HG03354 (cell line): ENCODE results near the gene LAMA1.

Experiments
- ATAC-seq: cut with Tn5 transposase; IDR thresholded peaks from one replicate; pipeline ENCODE4 v1.9.1; 2021; ENCODE audit warnings: mild to moderate bottlenecking; ENCODE audit not compliant: unreplicated experiment, poor library complexity, severe bottlenecking

The LAMA1 gene

DNA sequence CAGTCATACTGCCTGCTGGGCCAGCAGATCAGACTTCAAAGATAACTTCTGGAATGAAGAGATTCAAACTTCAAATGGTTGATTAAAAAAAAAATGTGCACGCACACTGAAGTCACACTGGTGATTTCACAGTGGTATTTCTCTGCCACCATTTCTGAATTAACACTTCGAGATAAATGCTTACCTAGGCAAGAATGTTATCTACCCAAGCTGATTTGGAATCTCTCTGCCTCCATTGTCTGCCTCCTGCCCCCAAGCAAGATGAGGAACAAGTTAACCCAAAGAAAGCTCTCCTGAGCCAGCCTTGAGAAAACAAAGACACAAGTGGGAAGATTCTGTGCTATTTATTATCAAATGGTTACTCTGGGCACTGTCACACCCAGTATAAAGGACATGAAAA is 6.5 kb downstream of the LAMA1 start:
- no peak for ATAC-seq

DNA sequence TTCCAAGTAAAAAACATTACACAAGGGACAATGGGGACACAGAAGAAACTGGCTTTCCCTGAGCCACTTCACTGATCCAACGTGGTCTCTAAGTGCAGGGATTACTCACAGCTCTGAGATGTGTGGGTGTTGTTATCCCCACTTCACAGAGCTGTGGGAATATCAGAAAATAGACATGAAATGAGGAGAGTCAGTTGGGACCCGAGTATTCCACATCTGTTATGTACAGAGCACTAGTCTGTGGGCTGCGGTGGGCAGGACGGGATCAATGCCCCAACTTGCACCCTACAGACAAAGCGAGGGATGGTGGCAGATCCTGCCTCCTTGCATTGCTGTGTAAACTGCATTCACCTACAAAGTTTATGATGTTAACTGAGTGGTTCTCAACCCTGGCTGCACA is 11.7 kb downstream of the LAMA1 start:
- ATAC-seq: no peak

DNA sequence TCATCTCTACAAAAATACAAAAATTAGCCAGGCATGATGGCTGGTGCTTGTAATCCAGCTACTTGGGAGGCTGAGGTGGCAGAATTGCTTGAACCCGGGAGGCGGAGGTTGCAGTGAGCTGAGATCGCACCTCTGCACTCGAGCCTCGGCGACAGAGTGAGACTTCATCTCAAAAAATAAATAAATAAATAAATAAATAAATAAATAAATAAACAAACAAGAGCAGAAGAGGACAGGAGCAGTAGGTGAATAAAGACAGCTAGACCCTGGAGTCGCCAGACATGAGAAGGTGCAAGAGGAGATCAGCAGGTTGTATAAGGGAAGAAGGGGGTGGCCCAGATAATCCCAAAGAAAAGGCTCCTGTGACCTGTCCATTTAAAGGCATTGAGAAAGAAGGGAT is 12.3 kb downstream of the LAMA1 start:
- no peak for ATAC-seq

DNA sequence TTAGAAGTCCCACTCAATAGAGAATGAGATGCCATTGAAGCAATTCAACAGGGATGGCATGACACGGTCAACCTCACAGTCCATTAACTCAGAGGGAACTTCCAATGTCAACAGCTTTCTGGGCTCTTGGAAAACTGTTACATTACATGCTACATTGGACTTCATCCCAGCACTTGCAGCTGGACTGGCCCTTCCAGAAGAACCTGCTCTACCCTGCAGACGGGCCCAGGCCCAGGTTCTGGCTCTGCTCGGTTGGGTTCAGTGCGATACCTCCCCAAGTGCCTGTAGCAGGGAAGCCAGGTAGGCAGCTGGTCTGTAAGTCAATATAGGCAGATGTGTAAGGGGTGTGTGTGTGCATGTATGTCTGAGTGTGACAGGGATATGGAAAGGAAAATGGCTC is 12.9 kb downstream of the LAMA1 start:
- no peak for ATAC-seq

DNA sequence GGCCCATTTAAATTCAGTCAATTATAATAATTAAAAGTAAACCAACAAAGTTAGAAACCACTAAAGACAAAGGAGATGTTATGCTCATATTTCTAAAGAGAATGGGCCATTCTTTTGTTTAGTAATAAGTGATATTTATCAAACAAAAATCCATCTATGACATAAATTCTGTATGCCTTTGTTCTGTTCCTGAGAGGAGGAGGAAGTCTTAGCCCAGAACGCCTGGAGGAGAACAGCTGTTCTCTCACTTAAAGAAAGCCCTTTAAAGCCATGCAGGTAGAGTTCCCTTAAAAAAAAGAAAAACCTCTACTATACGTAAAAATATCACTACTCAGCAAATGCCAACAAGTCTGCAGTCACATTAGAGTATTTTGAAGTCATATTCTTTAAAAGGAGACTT is 15.5 kb downstream of the LAMA1 start:
- no peak for ATAC-seq

DNA sequence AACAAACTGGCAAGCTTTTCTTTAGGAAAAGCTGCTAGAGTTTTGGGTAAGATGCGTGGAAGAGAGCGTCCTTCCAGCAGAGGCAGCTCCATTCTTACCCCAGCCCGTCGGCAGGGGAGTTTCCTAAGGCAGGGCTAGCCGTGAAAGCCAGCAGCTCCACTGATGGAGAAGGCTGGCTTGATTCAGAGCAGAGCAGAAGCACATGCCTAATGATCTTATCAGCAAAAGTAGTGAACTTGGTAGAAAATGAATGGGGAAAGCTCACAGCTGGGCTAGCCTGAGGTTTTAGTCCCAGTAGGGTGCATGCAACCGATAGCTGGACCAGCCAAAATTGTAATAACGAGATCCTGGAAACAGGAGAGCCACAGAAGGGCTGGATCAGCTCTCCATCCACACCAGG is 20.8 kb downstream of the LAMA1 start:
- ATAC-seq: no peak

DNA sequence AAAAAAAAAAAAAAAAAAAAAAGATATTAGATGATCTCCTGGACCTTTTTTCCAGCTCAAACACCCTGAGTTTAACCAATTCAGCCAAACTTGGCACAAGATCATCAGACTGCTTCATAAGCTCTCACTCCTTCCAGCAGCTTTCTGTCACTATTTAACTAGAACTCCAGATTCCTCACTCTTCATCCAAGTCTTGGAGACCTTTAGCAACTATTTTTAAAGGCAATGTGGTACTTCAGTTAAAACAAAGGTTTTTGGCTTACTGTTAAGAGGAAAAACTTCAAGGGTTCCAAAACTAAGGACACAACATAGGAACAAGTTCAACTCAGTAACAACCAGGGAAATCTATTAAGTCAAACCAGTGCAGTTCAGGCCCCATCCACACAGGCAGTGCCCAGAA is 23.2 kb downstream of the LAMA1 start:
- no peak for ATAC-seq

DNA sequence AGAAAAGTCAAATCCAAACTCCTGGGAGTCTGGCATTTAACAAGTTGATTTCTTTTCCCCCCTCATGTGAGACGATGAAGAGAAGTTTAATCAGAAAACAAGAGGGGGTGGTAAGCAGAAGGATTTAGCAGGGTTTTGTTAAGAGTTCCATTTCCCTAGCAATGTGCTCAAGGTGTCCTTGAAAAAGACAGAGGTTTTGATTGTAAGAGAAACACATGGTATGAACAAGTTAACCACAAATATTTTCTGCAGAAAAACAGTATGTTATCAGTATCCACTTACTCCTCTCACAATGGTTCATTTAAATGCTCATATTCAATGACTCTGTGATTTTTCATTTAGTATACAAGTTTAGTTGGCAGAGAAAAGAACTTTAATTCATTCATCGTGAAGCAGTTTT is 26.8 kb downstream of the LAMA1 start:
- ATAC-seq: no peak

DNA sequence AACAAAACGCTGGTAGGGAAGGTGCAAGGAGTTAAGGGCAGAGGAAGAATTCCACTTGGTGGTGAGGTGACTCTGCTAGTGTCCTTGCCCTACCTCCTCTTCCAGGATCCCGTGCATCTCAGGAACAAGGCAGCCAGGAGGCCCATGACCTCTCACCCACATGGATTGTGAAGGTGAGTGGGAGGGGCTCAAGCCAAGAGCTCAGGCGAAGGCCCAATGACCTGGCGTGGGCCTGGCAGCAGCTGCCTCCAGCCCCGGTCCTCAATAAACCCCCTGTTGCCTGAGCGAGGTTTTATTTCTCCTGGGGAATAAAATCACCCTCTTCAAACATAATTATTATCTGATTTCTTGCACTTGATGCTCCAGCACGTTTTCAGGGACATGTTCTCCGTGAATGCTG is 28.2 kb downstream of the LAMA1 start:
- no peak for ATAC-seq

DNA sequence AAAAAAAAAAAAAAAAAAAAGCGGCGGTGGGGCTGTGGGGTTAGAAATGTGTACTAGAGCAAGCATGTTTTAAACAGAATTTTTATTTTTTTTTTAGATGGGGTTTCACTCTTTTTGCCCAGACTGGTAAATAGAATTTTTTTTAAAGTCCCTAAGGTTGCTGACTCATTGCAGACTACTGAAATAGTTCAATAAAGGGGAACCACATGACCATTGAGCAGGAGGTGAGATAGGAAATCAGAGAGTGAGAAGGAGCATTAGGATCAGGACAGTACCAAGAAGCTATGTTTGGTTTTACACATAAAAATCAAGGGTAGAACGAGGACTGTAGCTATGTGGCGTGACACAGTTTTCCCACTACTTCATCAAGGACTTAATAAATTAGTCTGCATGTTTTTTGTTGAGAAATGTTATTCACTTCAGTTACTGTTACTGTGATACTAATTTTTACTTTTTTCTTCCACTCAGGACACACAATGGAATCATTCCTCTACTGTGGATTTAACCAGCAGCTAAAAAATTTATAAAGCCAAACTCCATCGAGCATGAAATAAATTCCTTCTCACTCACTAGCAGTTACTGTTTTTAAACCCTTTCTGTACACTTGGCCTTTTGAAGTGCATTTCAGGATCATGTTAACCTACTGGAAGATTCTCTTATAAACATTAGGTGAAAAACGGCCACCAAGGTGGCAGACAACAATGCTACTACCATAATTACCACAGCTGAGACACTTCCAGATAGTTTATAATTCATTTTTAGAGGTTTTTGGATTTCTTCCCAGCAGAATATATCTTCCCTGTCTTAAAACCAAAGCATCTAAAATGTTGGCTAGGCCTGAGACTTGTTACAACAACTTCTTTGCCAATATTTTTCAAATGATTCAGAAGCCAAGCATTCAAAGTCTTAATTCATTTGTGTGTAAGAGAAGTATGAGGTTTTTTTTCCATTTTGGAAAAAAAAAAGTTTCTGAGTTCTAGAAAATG is 33.2 kb downstream of the LAMA1 start:
- ATAC-seq: no peak

DNA sequence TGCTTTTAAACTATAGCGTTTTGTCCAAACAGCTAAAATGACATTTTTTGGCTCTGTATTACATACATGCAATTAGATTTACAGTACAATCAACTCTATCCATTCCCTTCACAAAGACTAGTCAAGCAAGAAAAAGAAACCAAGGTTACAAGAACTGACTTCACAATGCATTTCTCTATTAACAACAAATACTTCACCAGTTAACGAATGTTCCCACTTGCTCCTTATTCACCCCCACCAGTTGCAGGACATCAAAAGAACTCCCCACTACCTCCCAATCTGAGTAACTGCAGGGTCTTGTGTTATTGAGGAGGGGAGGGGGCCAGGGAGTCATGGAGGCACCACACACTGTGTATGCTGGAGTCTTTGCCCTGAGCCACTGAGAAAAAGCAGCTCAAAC is 34.9 kb downstream of the LAMA1 start:
- ATAC-seq: no peak

DNA sequence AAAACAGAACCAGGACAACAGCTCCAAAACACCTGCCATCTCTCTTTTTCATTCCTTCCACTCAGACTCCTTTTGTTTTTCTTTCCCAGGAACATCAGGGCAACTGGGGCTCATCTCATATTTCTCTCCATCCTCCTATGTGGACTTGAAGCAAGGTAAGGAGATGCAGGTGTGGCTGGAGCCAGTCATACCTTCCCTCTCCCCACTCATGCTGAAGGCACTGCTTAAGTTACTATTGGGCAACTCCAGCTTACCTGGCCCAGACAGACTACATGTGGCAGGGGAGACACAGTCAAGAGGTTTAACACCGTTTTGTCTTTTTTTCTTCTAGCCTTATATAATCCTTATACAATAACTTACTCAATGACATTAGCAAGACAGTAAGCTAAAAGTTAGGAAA is 38.4 kb downstream of the LAMA1 start:
- ATAC-seq: no peak

DNA sequence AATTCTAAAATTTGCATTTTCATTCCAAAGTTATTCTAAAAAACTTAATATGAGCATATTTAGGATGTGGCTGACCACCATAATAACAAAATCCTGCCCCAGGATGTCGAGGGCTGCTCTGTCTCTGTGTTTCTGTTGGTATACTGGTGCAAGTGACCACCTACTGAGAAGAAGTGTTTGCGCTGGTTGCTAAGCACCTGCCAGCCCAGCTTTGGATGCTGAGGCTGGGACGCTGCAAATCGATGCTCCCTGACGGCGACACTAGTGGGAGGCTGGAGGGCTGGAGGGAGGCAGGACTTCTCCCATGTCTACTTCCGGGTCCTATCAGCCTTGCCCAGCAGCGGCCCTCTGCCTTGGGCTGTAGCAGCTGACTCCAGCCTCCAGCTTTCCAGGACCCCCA is 45.0 kb downstream of the LAMA1 start:
- no peak for ATAC-seq

DNA sequence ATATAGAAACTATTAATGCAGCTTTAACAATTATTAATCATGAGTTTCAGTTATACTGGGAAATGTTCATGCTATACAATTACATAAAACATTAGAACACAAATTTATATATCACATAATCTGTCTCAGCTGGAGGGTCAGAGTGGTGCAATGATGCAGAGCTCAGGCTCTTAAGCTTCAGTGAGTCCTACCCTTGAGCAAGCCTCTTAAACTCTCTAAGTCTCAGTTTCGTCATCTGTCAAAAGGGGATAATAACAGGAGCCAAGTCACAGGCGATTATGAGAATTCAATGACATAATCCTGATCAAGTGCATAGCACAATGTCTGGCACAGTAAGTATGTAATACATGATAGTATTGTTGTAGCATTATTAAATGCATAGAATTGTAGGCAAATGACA is 46.0 kb downstream of the LAMA1 start:
- ATAC-seq: no peak

DNA sequence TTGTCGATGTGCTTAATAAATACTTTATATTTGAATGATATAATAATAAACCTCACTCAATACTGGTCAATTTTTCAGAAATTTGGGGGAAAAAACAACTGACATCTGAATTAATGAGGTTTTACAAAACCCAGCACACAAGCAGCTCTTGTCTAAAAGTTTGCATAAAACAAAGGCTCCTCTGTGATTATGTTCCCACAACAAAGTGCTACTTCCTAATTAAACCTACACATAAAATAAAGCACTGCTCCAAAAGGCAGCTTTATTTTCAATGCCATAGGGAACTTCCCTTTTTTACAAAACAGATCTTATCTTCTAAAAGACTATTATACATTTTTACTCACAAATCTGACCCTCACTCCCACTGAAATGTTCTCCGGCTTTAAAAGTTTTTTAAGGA is 47.1 kb downstream of the LAMA1 start:
- ATAC-seq: no peak

DNA sequence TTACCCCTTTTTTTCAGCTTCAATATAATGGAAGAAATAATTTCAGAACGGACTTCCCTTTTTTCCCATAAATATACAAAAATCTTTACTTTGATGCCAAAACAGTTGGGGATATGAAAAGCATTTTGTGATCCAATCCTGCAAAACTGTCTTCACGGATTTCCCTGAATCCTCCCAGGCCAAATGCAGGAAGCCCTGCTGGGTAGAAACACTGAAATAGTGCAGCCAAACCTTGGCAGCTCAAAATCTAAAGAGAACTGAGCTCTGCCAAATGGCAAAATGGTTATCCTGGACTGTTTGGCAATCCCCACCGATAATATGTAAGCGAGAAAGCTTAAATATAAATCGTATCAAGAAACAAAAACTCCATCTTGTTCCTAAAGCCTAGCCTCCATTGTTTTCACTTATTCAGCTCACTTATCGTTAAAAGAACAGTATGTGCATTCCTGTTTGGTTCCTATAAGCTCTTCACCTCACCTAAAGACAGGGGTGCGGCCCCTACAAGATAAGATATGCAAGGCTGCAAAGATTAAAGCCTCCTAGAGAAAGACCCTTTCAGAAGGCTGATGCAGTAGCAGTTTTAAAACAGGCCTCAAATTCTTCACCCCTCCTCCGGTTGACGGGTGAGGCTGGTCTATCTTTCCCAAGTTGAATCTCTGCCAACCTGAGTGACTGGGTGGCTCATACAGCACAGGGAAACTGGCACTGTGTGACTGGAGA is 48.6 kb downstream of the LAMA1 start:
- ATAC-seq: no peak

DNA sequence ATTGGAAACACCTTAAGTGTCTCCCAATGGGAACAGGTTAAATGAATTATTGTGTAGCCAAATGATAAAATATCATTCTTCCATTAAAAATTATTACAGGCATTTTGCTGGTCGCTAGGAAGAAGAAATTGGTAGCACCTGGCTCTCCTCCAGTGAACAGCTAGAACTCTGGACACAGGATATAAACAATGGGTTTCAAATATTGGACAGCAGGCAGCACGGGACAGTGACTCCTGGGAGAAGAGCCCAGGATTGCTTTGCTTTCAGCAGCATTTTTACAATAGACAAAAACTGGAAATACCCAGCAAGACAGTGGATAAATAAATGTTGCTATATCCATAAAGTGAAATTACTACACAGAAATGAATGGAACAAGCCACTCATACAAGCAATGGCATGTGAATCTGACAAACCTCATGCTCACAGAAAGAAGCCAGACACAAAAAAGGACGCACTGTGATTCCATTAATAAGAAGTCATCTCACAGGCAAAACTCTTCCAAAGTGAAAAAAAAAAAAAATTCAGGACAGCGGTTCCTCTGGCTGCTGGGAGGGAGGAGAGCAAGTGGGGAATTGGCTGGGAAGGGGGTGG is 50.5 kb downstream of the LAMA1 start:
- no peak for ATAC-seq

DNA sequence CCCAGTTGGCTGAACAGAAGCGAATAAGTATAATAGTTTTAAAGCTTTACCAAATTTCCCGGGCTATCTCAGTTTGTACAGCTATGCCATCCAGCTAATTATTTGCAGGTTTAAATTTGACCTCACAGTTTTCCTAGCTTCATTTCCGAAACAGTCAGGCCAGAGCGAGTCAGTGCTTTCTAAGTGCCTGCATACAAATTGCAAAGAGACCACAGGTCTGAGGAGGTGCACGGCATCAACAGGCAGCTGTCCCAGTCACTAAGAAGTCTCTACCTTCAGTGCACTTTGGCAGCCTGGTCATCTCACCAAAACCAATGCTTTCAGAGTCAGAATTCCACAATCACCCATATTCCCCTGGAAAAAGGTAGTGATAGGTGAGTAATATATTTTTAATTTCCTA is 51.9 kb downstream of the LAMA1 start:
- no peak for ATAC-seq

DNA sequence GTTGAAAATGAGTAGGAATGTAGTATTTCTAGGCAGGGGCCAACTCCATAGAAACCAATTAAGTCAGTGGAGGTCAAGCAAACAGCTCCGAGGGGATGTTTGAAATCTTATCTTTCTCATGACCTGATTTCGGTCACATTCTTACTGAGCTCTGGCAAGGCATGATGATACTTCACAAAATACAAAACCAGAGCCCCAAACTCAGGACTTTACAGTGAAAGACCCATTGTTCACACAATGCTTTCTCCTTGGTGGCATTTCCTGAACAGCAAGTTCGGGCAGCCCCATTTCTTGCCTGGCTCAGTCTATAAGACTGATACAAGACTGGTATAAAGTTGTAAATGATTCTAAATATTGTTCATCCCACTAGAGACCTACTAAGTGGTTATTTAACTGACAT is 53.3 kb downstream of the LAMA1 start:
- no peak for ATAC-seq

DNA sequence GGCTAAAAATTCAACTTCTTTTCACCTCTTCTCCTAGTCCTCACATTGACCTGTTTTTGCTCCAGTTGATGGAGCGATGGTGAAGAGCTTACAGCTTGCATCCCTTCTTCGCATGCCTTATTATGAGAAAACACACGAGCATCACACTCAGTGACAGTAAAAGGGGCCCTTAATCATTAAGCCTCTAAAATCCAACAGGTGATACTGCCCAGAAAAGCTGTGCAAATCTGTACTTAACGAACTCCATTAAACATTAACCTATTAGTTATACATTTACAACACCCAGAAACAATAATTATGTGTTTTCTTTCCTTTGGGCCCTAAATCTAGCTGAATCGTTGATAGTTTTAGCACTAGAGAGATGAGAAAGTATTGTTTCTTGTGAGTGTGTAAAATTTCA is 54.8 kb downstream of the LAMA1 start:
- no peak for ATAC-seq

DNA sequence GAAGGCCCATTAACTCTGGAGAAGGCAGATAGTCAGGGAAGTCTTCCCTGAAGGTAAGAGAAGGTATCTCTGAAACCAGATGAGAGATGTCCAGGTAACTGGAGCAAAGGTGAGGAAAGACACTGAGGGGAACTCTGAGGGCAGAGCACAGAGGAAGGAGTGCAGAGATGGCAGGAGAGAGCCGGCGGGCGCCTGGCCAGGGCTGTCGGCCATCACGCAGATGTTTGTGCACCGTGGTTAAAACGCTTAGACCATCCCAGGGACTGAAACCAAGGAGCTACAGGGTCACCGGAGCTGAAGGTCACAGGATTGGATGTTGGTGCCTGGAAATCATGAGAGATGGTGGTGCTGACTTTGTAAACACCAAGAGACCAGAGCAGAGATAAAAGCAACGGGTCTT is 55.4 kb downstream of the LAMA1 start:
- ATAC-seq: no peak
